Measurements from ENCODE around the gene FDX2.

The FDX2 gene

DNA sequence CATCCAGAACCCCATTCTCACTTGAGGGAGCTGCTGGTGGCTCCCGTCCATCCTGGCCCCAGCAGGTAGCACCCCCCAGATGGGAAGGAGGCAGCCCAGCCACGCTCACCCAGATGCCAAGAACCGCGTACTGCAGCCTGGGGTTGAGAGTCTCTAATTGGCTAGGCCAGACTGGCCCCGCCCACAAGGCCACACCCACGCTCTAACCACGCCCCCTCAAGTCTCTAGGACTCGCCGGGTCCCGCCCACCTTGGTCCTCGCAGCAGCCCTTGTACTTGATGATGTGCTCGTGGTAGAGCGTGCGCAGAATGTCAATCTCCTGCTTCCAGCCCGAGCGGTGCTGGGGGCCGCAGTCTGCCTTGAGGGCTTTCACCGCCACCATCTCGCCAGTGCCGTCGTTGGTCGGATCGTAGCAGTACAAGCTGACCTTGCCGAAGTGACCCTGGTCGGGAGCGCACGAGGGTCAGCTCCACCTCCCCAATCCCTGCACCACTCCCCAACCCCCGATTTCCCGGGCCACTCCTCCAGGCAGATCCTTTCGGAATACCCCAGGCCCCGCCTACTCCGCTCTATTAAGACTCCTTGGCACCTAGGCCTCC, 38.1 kb upstream of the FDX2 start:
- TF ChIP-seq, protein P1, sequence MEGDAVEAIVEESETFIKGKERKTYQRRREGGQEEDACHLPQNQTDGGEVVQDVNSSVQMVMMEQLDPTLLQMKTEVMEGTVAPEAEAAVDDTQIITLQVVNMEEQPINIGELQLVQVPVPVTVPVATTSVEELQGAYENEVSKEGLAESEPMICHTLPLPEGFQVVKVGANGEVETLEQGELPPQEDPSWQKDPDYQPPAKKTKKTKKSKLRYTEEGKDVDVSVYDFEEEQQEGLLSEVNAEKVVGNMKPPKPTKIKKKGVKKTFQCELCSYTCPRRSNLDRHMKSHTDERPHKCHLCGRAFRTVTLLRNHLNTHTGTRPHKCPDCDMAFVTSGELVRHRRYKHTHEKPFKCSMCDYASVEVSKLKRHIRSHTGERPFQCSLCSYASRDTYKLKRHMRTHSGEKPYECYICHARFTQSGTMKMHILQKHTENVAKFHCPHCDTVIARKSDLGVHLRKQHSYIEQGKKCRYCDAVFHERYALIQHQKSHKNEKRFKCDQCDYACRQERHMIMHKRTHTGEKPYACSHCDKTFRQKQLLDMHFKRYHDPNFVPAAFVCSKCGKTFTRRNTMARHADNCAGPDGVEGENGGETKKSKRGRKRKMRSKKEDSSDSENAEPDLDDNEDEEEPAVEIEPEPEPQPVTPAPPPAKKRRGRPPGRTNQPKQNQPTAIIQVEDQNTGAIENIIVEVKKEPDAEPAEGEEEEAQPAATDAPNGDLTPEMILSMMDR (conservative IDR thresholded peaks at IDR 0.05; ENCODE audit: low read length) = no peak
- H3K4me3 ChIP-seq (ENCODE audit: low read length) = no peak overlapping the region
- DNase-seq (ENCODE audit: low read depth) = no peak

DNA sequence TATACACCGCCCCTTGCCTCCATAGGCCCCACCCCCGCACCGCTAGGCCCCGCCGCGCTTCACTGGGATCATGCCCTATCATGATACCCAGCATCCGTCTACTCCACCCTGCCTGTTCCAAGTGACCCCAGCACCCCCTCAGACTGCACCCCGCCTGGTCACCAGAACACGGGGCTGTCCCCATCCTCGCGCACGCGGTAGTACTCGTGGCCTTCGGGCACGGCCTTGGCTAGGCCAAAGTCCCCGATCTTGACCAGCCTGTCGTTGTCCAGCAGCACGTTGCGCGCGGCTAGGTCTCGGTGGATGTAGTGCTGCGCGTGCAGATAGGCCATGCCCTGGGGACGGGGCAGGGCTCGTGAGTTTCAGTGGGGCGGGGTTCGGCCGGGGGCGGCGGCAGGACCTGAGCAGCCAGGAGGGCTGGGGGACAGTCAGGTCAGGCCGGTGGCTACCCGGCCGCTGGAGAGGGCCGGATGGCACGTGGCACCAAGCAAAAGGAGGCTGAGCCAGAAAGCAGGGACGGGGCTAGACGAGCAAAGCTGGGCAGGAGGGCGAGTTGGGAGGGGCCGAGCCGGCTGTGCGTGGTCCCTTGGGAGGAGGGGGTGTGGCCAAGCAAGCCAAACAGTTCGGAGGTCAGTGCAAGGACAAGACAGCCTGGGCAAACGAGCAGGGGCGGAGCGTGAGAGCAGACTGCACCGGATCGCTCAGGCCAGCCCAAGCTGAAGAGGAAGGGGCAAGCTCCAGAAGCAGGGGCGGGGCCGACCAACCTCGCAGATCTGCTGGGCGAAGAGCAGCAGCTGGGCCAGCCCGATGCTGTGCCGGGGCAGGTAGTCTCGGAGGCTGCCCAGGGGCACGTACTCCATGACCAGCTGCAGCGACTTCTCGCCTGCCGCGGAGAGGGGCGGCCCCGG, 37.2 kb upstream of the FDX2 start:
- TF ChIP-seq, protein P1 (conservative IDR thresholded peaks at IDR 0.05; ENCODE audit: low read length) = no peak
- H3K4me3 ChIP-seq (ENCODE audit: low read length) = no peak overlapping the region
- DNase-seq (ENCODE audit: low read depth) = no peak

DNA sequence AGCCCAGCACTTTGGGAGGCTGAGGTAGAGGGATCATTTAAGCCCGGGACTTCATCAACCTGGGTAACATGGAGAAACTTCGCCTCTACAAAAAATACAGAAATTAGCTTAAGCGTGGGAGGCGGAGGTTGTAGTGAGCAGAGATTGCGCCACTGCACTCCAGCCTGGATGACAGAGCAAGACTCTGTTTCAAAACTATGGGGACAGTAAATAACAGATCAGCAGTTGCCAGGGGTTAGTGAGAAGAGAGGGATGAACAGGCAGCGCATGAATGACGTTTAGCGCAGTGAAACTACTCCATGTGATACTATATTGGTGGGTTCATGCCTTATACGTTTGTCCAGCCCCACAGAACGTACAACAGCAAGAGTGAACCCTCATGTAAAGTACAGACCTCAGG, 30.7 kb upstream of the FDX2 start:
- DNase-seq (ENCODE audit: low read depth) = no peak

DNA sequence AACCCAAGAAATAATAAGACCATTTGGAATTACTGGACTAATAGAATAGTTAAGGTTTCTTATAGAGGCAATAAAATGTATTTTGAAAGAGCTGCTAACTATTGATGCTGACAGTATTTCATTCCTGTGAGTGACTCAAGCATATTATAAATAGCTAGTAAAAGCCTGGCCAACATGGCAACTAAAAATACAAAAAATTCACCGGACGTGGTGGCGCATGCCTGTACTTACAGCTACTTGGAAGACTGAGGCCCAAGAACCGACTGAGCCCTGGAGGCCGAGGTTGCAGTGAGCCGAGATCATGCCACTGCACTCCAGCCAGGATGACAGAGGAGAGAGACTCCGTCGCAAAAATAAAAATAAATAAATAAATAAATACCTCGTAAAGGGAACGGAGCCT, 29.0 kb upstream of the FDX2 start:
- TF ChIP-seq, protein P1 (conservative IDR thresholded peaks at IDR 0.05; ENCODE audit: low read length) = no peak
- H3K4me3 ChIP-seq (ENCODE audit: low read length) = no peak overlapping the region
- peak; percentile 26 for DNase-seq (ENCODE audit: low read depth)

More for the DNA sequence above, 30.7 kb upstream of the FDX2 start:
- TF ChIP-seq, protein P1 (conservative IDR thresholded peaks at IDR 0.05; ENCODE audit: low read length) = no peak
- no peak overlapping the region for H3K4me3 ChIP-seq (ENCODE audit: low read length)

DNA sequence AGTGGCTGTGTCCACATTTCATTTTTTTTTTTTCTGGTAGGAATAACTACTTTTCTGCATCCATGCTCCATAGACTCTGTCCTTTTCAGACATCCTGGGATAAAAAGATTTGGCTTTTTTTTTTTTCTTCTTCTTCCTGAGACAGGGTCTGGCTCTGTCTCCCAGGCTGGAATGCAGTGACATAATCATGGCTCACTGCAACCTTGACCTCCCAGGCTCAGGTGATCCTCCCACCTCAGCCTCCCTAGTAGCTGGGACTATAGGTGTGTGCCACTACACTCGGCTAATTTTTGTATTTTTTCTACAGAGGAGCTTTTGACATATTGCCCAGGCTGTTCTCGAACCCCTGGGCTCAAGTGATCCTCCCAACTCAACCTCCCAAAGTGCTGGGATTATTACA, 27.7 kb upstream of the FDX2 start:
- TF ChIP-seq, protein P1 (conservative IDR thresholded peaks at IDR 0.05; ENCODE audit: low read length) = no peak
- no peak overlapping the region for H3K4me3 ChIP-seq (ENCODE audit: low read length)
- DNase-seq (ENCODE audit: low read depth) = no peak

DNA sequence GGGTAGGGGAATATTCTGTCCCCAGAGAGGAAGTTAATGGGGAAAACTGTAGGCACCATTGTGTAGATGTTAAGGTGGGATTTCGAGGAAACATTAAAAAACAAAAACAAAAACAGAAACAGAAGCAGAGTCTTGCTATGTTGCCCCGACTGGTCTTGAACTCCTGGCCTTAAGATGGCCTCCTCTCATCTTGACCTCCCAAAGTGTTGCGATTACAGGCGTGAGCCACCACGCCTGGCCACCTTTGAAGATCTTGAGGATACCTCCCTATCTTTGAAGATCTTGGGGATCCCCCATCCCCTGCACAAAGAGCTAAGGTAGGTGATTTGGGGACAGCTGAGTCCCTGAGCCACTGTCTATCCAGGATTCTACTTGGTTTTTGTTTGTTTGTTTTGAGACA, 24.2 kb upstream of the FDX2 start:
- no peak for DNase-seq (ENCODE audit: low read depth)
- TF ChIP-seq, protein P1 (conservative IDR thresholded peaks at IDR 0.05; ENCODE audit: low read length) = no peak
- H3K4me3 ChIP-seq (ENCODE audit: low read length) = no peak overlapping the region

All from AG10803 (cell line).